Body of pancreas (tissue), 4 donors: Measurements from ENCODE around the gene CTLA4. TPM values are rescaled to one million over a fixed set of nuclear protein-coding genes. Genes with fewer than 3 reads are reported as not detected.
A peak's percentile ranks its signal among the peaks of the same experiment; 100 is the strongest.

Experiments
- ATAC-seq: fragments of 150-250 bp; one replicate; pipeline ENCODE4 v1.9.1; 2016
- DNase-seq, 4 donors: peaks; one replicate each; pipeline ENCODE4 v3.0.0-alpha.2; 2019
- H3K27ac ChIP-seq, 4 donors: fragments of 200-600 bp; sonication (generic); 1 replicate in 3 of 4; 2 replicates in 1 of 4; pipeline versions ENCODE4 v1.5.1 to v1.6.1; 2016 to 2019; ENCODE audit warnings: mild to moderate bottlenecking in 1 of 4, mixed read lengths in 1 of 4, moderate library complexity in 1 of 4
- H3K27me3 ChIP-seq, 2 donors: fragments of 200-600 bp; sonication (generic); one replicate each; pipeline ENCODE4 v1.6.0; 2016; ENCODE audit warnings: mild to moderate bottlenecking in 1 of 2
- H3K36me3 ChIP-seq, 2 donors: fragments of 200-600 bp; sonication (generic); replicated peaks in 1 of 2; 2 replicates each; pipeline ENCODE4 v1.5.1; 2016; ENCODE audit warnings: low read depth in 2 of 2; ENCODE audit not compliant: insufficient read depth in 1 of 2
- H3K4me1 ChIP-seq: fragments of 200-600 bp; sonication (generic); one replicate; pipeline ENCODE4 v1.6.0; 2016
- H3K4me3 ChIP-seq, 2 donors: fragments of 200-600 bp; sonication (generic); 1 replicate in 1 of 2; 2 replicates in 1 of 2; pipeline ENCODE4 v1.5.1; 2016 to 2019
- H3K9me3 ChIP-seq, 3 donors: fragments of 200-600 bp; sonication (generic); 1 replicate in 2 of 3; 2 replicates in 1 of 3; pipeline ENCODE4 v1.5.1; 2016
- CTCF ChIP-seq, 7 experiments: fragments of 450-650 bp in 4 of 7; fragments of 200-600 bp in 3 of 7; sonication (generic) in 3 of 7; IDR thresholded peaks; one replicate each; pipeline ENCODE4 v1.5.1; 2016 to 2019; ENCODE audit warnings: antibody characterized with exemption in 7 of 7
- POLR2A ChIP-seq, 3 donors: fragments of 450-650 bp; IDR thresholded peaks; one replicate each; pipeline ENCODE4 v1.6.1; 2016; ENCODE audit warnings: antibody characterized with exemption in 3 of 3, mild to moderate bottlenecking in 2 of 3
- WGBS, 2 donors: methylation state at CpG; one replicate each; pipeline ENCODE4 v1.1.5; 2017; 5-methylcytosine and 5-hydroxymethylcytosine counted together
- intact Hi-C: fragments of 100-400 bp; cut with DNase I; formaldehyde crosslinking; loops from one replicate; pipeline ENCODE4 v1.15.1; 2023
- total RNA-seq, 2 donors: library from RNA; depleted of rRNA; stranded (reverse); fragments of >200 nt; gene quantifications; one replicate each; pipeline ENCODE4 v1.1.0, GENCODE V29; 2016

Gene CTLA4
- total RNA-seq, 2 donors from 2014 or later: not detected

DNA sequence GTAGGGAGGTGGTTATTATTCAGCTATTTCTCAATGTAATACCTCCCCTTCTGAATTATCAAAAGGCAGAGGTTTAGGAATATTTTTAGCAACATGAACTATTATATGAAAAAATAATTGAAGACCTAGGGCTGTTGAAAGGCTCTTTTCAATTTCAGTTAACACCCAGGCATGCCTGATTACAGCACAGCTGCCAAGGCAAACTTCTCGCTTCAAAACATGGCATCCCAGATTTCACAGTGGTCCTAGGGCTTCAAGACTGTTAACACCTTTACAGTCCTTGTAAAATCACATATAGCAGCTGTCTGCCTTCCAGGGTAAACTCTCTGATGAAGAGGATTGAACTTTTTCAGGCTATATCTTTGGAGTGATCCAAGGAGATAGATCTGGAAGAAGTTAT, 23.2 kb downstream of the CTLA4 start:
- ATAC-seq (no peak), DNase-seq (no peak)
- Histone ChIP-seq H3K4me1 (no peaks in the 10 kb centered on the region), H3K4me3 (no peak overlapping the region), H3K27me3 (no peaks in the 10 kb centered on the region), H3K27ac (no peak overlapping the region), H3K9me3 (no peaks in the 10 kb centered on the region), H3K36me3 (no peaks in the 10 kb centered on the region)
- TF ChIP-seq POLR2A (IDR thresholded peaks at IDR 0.05): no peak
- TF ChIP-seq CTCF (IDR thresholded peaks at IDR 0.05): no peak
- intact Hi-C loops: no loop called here
- WGBS, 2 donors: 89 to 93% methylated on average over 1 of the region's 1 CpG

GRCh38 chr2:203891474-203891873, 23.9 kb downstream of the CTLA4 start:
- TF ChIP-seq CTCF (IDR thresholded peaks at IDR 0.05) (no peak), POLR2A (IDR thresholded peaks at IDR 0.05) (no peak)
- Histone ChIP-seq H3K36me3 (no peaks in the 10 kb centered on the region), H3K9me3 (no peaks in the 10 kb centered on the region), H3K4me3 (no peak overlapping the region), H3K27ac (no peak overlapping the region), H3K4me1 (no peaks in the 10 kb centered on the region), H3K27me3 (no peaks in the 10 kb centered on the region)
- DNase-seq (peak in 1 of 4 donors; percentile 59), ATAC-seq (no peak)
- WGBS, 2 donors: 83 to 95% methylated on average over 2 of the region's 2 CpGs
- intact Hi-C loops: no loop called here

DNA sequence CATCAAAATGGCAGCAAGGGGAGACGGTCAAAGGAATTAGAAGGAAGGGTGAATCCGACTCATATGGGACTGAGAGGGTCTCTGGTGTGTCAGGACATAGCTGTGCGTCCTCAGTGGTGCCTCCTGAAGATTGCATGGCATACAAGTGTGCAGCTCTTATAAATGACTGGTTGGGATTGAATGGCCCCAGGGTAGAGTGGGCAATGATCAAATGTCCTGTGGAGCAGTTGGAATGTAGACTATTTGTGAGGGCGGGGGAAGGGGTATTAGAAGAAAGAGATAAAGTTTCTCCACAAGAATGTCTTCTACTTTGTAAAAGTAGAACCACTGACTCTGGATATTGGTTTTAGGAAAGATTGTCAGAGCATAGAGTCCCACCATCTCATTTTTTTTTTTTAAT, 24.6 kb downstream of the CTLA4 start:
- no peak for ATAC-seq
- Histone ChIP-seq H3K27ac (no peak overlapping the region), H3K9me3 (no peaks in the 10 kb centered on the region), H3K36me3 (no peaks in the 10 kb centered on the region), H3K4me1 (no peaks in the 10 kb centered on the region), H3K27me3 (no peaks in the 10 kb centered on the region), H3K4me3 (no peak overlapping the region)
- DNase-seq: no peak
- 82 to 85% methylated on average over 4 of the region's 4 CpGs for WGBS, 2 donors
- intact Hi-C loops: no loop called here
- TF ChIP-seq POLR2A (IDR thresholded peaks at IDR 0.05): no peak
- no peak for TF ChIP-seq CTCF (IDR thresholded peaks at IDR 0.05)

DNA sequence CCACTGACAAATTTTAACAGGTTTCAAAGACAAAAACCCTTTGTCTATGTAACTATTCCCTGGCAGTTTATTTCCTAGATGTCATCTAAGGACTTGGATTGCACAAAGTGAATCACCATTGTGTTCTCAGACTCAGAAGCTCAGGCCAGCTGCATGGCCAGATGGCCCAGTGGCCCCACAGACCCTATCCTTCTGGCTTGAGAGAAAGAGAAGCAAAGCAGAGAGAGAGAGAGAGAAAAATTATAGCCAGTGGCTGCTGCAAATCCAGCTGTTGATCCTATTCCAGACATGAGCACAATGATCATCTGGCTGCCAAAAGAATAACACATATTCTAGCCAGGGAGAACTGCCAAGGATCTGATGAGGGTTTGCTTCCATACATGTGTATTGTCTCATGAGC, 25.8 kb downstream of the CTLA4 start:
- TF ChIP-seq POLR2A (IDR thresholded peaks at IDR 0.05) (no peak), CTCF (IDR thresholded peaks at IDR 0.05) (no peak)
- Histone ChIP-seq H3K36me3 (no peaks in the 10 kb centered on the region), H3K27ac (no peak overlapping the region), H3K27me3 (no peaks in the 10 kb centered on the region), H3K4me1 (no peaks in the 10 kb centered on the region), H3K4me3 (no peak overlapping the region), H3K9me3 (no peaks in the 10 kb centered on the region)
- DNase-seq (no peak), ATAC-seq (no peak)
- intact Hi-C loops: no loop called here

DNA sequence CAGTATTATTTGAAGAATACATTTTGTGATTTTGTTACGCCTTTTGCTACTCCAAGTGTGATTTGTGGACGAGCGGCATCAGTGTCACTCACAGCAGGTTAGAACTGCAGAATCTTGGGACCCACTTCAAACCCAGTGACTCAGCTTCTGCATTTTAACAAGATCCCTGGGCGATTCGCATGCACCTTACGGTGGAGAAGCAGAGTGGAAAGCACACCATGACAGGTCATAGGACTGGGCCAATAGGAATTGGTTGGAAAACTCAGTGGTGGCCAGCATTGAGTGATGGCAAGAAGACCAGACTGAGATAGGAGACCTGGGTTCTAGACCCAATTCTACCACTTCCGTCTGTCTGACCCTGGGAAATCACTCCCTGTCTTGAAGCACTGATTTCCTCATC, 26.3 kb downstream of the CTLA4 start:
- intact Hi-C loops: no loop called here
- ATAC-seq: no peak

More for the DNA sequence above, 26.3 kb downstream of the CTLA4 start:
- Histone ChIP-seq H3K27me3 (no peaks in the 10 kb centered on the region), H3K4me1 (no peaks in the 10 kb centered on the region), H3K36me3 (no peaks in the 10 kb centered on the region), H3K27ac (no peak overlapping the region), H3K4me3 (no peak overlapping the region), H3K9me3 (no peaks in the 10 kb centered on the region)
- TF ChIP-seq CTCF (IDR thresholded peaks at IDR 0.05): no peak
- TF ChIP-seq POLR2A (IDR thresholded peaks at IDR 0.05): no peak
- no peak for DNase-seq
- WGBS, 2 donors: 82 to 94% methylated on average over 7 of the region's 7 CpGs
